Smooth muscle cell of the brain vasculature (primary cell): ENCODE measurements around the gene TEX53.

Experiments
- DNase-seq: peaks from one replicate; pipeline ENCODE4 v3.0.0-alpha.2; 2012; ENCODE audit warnings: low read depth, low spot score

TEX53 gene

GRCh38 chr9:114657705-114658104 is at the start of gene TEX53:
Gene TEX53 (minus strand): TSS chr9:114657805. CDS start chr9:114657774, 31 bp downstream.
- DNase-seq, result no peak

- DNase-seq, result no peak
Observed at GRCh38 chr9:114706711-114707110, 49.1 kb upstream of the TEX53 start.

GRCh38 chr9:114701988-114702387 is 44.4 kb upstream of the TEX53 start:
- DNase-seq, result no peak

GRCh38 chr9:114697951-114698351 is 40.3 kb upstream of the TEX53 start:
- no peak for DNase-seq

GRCh38 chr9:114696814-114697544 is 39.4 kb upstream of the TEX53 start:
- DNase-seq, result no peak

GRCh38 chr9:114695948-114696347 is 38.3 kb upstream of the TEX53 start:
- DNase-seq, result no peak

- DNase-seq, result no peak
Observed at GRCh38 chr9:114694719-114695269, 37.2 kb upstream of the TEX53 start.

- no peak for DNase-seq
Observed at GRCh38 chr9:114694146-114694545, 36.5 kb upstream of the TEX53 start.

GRCh38 chr9:114693248-114693855 is 35.7 kb upstream of the TEX53 start:
- DNase-seq, result no peak

GRCh38 chr9:114691956-114692295 is 34.3 kb upstream of the TEX53 start:
- DNase-seq, result no peak

- no peak for DNase-seq
Observed at GRCh38 chr9:114691046-114691955, 33.7 kb upstream of the TEX53 start.

- DNase-seq, result no peak
Observed at GRCh38 chr9:114690308-114690707, 32.7 kb upstream of the TEX53 start.

- no peak for DNase-seq
Observed at GRCh38 chr9:114689813-114690212, 32.2 kb upstream of the TEX53 start.

GRCh38 chr9:114688909-114689610 is 31.5 kb upstream of the TEX53 start:
- DNase-seq, result no peak

GRCh38 chr9:114688379-114688778 is 30.8 kb upstream of the TEX53 start:
- DNase-seq, result no peak

GRCh38 chr9:114687034-114687433 is 29.4 kb upstream of the TEX53 start:
- no peak for DNase-seq

- DNase-seq, result no peak
Observed at GRCh38 chr9:114685951-114686350, 28.3 kb upstream of the TEX53 start.

GRCh38 chr9:114684036-114684435 is 26.4 kb upstream of the TEX53 start:
- DNase-seq, result no peak

- no peak for DNase-seq
Observed at GRCh38 chr9:114682846-114683245, 25.2 kb upstream of the TEX53 start.

GRCh38 chr9:114681594-114682332 is 24.2 kb upstream of the TEX53 start, which contains the start of gene TEX48:
Gene TEX48 (minus strand): TSS chr9:114682192. CDS start chr9:114671723, 10,469 bp downstream.
- no peak for DNase-seq
